GM19438 (cell line): ENCODE data around the gene ADGRA1.
"Not testable (repeated sequence)": the region's sequence is repeated elsewhere in the genome, so short reads cannot be mapped to it uniquely, and the experiment has no call there.

Source experiments
- ATAC-seq: cut with Tn5 transposase; IDR thresholded peaks from one replicate; pipeline ENCODE4 v1.9.1; 2021; ENCODE audit warnings: low read depth; ENCODE audit not compliant: unreplicated experiment

ADGRA1 gene

DNA sequence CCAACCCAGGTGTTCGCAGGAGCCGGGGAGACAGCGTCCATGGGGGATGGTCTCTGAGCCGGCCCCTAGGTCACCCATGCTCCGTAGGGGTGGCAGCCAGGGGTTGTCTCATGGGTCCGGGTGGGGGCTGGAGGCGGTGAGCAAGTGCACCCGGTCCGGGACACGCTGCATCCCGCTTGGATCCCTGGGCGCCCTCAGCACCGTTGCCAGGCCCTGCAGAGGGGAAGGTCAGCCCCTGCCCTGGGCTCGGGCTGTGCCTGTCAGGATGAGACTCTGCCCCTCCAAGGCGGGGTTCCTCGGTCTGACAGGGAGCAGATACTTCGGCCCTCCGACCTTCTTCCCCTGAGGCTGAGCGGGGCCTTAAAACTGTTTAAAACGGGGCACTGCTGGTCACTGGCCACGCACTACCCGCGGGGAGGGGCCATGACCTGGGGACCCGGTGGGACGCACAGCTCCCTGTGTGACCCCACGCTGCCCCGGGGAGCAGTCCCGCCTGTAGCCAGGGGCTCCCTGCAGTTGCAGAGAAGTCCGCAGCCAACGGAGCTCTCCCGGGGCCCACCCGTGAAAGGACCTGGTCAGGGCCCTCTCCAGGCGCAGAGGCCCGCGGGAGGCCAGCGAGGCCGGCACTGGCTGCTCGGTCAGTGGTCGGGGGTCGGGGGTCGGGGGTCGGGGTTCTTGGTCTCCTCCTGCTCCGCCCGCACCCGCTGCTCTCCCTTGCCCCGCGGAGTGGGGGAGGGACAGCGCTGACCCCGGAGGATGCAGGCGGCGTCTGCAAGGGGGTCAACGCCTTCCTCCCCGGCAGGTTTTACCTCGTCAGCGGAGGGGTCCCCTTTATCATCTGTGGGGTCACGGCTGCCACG lies 38.9 kb downstream of the ADGRA1 start:
- ATAC-seq: no peak

DNA sequence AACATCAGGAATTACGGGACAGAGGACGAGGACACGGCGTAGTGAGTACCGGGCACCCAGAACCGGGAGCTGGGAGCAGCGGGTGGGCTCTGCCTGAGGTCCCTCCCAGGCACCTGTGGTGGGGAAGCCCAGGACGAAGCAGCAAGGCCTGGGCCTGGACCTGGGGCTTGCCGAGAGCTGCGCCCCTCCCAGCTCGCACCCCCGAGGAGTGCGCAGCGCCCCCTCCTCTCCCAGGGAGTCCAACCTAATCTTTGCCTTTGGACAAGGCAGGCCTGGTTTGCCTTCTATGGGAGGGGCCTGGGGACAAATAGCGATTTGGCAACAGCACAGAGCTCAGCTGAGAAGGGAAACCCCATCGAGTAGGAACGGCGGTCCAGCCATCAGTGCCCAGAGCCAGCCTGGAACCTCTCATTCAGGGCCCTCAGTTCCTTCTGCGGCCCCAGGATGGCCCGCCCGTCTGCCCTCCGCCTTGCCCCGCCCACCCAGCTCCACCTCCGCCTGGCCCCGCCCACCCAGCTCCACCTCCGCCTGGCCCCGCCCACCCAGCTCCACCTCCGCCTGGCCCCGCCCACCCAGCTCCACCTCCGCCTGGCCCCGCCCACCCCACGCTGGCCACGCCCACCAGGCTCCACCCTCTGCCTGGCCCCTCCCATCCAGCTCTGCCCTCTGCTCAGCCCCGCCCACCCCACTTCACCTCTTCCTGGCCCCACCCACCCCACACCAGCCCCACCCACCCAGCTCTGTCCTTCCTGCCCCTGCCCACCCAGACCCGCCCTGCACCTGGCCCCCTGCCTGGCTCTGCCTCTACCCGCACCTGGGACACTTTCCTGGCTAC lies 39.8 kb downstream of the ADGRA1 start:
- ATAC-seq: no peak

DNA sequence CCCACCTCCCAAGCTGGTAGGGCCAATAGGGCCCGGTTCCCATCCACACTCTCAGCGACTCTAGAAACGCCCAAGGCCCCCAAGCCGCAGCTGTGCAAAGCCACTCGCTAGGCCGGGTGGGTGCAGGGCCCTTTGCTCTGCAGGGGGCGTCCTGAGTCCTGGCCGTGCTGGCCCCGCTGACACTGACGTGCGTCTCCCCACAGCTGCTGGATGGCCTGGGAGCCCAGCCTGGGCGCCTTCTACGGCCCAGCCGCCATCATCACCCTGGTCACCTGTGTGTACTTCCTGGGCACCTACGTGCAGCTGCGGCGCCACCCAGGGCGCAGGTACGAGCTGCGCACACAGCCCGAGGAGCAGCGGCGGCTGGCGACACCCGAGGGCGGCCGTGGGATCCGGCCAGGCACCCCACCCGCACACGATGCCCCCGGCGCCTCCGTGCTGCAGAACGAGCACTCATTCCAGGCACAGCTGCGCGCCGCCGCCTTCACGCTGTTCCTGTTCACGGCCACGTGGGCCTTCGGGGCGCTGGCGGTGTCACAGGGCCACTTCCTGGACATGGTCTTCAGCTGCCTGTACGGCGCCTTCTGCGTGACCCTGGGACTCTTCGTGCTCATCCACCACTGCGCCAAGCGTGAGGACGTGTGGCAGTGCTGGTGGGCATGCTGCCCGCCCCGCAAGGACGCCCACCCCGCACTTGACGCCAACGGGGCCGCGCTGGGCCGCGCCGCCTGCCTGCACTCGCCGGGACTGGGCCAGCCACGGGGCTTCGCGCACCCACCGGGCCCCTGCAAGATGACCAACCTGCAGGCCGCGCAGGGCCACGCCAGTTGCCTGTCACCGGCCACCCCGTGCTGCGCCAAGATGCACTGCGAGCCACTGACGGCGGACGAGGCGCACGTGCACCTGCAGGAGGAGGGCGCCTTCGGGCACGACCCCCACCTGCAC lies 40.7 kb downstream of the ADGRA1 start:
- ATAC-seq: no peak

DNA sequence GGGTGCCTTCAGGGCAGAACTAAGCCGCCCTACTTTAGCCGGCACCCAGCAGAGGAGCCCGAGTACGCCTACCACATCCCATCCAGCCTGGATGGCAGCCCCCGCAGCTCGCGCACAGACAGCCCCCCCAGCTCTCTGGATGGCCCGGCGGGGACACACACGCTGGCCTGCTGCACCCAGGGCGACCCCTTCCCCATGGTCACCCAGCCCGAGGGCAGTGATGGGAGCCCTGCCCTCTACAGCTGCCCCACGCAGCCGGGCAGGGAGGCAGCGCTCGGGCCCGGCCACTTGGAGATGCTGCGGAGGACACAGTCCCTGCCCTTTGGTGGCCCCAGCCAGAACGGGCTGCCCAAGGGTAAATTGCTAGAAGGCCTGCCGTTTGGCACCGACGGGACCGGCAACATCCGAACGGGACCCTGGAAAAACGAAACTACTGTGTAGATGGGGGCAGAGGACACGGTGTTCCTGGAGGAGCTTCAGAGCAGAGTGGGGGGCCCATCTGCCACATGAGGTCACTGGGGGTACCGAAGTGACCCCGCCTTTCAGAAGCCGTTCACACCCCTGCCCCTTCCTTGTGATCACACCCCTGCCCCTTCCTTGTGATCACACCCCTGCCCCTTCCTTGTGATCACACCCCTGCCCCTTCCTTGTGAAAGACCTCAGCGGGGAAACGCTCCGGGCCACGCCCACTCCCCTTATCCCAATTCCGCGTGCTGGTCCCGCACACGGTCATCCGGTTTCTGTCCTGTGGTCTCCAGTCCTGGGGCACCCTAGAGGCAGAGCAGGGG lies 41.5 kb downstream of the ADGRA1 start:
- ATAC-seq: no peak

DNA sequence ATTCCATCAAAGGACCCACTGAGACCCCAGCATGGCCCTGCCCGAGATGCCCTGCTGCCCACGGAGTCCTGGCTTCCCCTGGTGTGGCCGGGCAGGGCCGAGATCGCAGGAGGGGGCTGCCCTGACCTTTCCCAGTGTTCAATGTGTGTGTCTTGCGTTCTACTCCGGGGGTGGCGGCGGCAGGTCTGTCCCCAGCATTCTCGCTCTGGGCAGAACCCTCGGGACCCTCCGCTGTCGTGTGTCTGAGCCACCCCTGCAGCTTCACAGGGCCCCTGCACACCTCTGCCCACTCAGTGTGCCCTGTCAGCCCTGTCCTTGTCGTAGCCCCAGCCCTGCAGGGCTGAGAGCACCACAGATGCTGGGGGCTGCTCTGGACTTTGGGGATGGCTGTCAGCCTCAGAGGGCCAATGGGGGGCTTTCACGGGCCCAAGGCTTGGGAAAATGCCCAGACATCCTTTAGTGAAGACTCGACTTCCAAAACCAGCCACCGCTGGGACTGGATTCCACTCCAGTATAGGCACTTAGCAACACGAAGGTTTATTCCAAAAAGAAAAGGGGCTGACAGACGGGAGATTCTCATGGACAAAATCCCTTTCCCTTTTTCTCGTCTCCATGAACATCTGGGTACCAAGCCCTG lies 42.3 kb downstream of the ADGRA1 start:
- ATAC-seq: no peak

DNA sequence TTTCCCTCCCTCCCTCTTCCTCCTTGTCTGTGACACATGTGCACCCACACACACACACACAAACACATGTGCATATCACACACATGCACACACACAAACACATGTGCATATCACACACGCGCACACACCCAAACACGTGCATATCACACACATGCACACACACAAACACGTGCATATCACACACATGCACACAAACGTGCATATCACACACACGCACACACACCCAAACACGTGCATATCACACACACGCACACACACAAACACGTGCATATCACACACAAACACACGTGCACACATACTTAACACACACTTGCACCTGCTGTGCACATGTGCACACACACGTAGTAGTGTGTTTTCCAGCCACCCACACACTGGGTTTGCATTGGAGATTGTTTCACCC lies 42.9 kb downstream of the ADGRA1 start:
- no peak for ATAC-seq

DNA sequence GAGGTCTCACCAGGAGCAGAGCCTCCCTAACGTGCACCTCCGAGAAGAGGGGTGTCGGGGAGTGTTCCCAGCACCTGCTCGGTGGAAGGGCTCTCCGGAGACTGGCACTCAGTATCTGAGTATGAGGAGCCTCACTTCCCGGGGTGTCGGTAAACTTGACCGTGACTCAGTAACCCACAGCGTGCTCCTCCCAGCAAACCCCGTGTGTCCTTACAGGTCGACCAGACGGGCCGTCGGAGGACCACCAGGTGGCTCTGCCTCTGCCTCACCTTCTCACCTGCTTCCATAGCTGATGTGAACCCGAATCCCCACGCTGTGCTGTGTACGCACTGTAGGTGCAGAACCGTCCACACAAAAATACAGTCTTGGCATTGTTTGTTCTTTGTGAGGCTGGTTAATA lies 43.3 kb downstream of the ADGRA1 start:
- no peak for ATAC-seq

DNA sequence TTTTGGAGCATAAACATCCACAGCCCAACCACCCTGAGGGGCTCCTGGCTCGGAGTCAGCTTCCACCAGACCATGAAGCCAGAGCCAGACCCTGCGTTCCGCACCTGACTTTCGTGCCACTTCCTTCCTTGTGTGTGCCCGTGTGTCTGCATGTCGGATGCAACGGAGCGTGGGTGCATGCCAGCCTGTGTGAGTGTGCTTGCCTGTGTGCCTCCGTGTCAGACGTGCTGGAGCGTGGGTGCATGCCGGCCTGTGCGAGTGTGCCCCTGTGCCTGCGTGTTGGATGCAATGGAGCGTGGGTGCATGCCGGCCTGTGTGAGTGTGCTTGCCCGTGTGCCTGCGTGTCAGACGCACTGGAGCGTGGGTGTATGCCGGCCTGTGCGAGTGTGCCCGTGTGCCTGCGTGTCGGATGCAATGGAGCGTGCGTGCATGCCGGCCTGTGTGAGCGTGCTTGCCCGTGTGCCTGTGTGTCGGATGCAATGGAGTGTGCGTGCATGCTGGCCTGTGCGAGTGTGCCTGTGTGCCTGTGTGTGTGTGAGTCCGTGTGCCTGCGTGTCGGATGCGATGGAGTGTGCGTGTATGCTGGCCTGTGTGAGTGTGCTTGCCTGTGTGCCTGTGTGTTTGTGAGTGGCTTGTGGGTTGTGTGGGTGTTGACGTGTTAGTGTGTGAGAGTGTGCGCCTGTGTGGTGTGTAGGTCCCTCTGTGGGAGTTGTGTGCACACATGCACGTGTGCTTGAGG lies 44.2 kb downstream of the ADGRA1 start:
- no peak for ATAC-seq

DNA sequence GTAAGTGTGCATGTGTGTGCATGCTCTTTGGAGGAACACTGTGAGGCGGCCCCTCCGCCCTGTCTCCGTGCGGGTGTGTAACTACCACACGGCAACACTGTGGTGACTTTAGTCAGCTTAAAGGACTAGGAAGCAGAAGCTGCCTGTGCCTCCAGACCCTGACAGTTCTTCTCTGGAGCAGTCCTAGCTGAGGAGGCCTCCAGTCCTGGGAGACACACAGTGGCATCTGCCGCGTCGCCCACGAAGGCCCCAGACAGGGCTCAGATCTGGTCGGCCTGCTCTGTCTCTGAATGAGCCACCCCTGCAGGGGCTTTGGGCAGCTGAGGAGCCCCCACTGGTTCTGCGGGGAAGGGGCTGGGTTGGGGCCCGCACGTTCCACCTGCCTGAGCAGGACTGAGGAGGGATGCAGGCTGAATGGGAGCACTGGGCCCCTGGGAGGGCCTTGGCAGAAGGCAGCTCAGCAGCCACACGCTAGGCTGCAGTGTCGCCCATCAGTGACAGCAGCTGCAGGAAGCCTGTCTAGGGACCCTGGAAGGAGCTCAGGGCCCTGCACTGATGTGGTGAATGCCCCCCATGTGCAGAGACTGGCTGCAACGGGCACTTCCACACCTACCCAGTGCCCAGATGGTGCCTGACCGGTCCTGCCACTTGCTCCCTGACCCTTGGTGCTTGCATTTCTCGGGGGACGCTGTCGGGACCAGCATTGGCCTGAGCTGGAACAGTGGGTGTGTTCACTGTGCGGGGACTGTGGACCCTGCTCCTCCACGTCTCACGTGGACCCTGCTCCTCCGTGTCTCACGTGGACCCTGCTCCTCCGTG lies 45.0 kb downstream of the ADGRA1 start:
- no peak for ATAC-seq

DNA sequence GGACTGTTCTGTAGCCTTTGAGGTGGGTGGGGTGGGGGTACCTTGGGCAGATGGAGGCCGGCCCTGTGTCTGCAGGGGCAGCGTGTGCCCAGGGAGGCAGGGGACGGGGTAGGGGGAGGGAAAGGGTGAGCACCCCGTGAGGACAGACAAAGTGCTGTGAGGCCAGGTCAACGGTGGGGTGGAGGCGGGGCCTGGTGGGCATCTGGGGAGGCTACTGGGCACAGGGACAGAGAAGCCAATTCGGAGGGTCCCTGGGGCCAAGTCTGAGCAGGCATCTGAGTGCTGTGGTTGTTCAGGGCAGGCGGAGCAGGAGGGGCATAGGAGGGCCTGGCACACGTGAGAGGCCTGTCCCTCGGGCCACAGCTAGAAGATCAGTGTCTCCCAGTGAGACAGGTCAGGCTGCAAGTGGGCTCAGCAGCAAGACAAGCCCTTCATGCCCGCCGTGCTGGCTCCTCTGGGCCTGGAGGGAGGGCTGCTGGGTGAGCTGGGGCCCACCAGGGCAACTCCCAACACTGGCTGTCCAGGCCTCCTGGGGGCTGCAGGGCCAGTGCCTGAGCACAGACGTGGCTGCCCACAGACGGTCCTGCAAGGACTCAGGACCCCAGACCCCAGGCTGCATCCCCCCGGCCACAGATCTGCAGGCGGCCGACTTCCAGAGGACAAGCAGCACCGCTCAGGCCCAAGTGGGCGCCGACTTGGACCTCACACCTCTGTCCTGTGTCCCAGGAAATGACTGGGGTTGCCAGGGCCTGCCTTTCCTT lies 45.9 kb downstream of the ADGRA1 start:
- no peak for ATAC-seq

DNA sequence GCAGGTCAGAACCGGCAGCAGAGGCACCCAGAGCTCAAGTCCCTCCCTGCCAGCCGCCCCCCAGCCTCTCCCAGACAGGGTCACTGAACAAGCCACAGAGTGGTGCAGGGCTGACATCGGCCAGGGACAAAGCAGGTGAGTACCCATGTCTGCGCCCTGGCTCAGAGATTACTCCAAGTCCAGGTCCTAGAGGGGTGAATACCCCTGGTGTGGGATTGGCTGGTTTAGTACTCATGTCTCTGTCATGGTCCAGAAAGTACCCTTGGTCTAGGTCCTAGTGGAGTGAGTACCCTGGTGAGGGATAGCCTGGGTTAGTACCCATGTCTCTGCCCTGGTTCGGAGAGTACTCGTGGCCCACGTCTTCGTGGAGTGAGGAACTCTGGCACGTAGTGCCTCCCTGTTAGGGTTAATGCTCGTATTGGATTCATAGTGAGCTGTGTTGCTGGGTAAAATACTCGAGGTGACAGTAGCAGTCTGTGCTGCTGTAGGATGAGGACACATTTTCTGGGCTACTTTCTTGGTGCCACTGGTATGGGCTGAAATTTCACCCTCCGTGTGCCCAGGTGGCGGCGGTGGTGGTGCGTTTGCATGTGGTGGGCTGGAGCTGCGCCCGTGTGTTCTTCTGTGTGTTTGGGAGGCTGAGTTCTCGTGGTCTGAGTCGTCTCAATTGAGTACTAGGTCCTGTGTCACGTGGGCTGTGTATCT lies 46.8 kb downstream of the ADGRA1 start:
- no peak for ATAC-seq

DNA sequence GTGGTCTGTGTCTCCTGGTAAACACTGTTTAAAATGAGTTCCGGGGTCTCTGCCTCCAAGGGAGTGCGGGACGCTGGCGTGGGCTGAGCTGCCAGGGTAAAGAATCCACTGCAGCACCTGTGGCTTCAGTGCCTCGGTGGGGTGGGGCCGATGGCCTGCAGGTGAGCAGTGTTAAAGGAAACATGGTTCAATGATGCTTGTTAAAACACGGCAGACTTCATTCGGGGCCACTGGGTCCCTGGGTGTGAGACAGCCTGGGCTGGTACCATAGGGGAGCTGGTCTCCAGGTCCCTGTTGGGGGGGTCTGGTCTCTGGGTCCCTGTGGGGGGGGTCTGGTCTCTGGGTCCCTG lies 47.4 kb downstream of the ADGRA1 start:
- ATAC-seq: no peak

DNA sequence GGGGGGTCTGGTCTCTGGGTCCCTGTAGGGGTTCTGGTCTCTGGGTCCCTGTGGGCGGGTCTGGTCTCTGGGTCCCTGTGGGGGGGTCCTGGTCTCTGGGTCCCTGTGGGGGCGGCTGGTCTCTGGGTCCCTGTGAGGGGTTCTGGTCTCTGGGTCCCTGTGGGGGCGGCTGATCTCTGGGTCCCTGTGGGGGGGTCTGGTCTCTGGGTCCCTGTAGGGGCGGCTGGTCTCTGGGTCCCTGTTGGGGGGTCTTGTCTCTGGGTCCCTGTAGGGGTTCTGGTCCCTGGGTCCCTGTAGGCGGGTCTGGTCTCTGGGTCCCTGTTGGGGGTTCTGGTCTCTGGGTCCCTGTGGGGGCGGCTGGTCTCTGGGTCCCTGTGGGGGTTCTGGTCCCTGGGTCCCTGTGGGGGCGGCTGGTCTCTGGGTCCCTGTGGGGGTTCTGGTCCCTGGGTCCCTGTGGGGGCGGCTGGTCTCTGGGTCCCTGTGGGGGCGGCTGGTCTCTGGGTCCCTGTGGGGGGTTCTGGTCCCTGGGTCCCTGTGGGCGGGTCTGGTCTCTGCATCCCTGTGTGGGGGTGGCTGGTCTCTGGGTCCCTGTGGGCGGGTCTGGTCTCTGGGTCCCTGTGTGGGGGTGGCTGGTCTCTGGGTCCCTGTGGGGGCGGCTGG lies 49.9 kb downstream of the ADGRA1 start:
- ATAC-seq: not testable (repeated sequence)

DNA sequence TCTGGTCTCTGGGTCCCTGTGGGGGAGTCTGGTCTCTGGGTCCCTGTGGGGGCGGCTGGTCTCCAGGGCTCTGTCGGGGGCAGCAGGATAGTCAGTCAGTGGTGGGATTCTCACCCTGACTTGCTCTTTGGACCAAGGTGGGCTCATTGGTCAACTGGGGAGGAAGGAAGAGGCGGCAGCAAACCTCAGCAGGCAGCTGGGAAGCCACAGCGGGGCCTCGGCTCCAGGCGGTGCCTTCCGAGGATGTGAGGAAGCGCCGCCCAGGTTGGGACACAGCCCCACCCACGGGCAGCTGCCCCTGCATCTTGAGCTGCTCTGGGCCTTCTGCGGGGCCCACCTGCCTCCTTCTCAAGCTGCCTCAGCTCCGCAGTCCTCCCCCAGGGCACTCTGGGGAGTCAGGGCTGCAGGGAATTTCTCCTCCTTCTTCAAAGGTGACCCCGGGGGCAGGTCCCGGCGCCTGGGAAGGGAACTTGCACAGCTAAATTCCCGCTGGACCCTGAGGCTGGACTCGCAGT lies 51.9 kb downstream of the ADGRA1 start:
- ATAC-seq: no peak

DNA sequence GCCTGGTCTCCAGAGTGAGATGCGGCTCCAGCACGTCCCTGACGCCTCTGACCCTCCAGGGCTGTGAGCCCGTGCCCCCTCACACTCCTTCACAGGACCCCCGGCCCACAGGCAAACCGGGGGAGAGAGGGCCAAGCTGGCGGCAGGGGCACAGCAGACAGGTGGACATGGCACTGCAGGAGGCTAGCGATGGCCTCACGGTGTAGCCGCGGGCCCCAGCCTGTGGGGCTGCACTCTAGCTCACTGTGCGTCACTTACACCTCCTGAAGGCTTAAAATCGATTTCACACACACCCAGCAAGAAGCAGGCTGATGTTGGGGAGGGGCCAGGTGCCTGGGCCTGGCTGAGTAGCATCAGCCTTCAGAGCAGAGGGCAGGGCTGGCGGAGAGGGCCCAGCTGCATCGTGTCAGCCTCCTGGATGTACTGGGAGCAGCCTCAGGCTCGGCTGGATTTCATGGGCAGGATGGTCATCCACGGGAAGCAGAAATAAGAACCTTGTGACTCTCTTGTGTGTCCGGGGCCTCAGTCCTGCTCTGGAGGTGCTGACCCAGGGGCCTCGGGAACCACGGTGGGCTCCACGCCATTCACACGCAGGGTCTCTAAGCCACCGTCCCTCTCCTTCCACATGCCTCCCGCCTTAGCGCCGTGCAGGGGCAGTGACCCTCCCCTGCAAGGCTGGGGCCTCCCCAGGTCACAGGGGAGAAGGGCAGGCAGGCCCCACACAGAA lies 52.9 kb downstream of the ADGRA1 start:
- no peak for ATAC-seq
